Fibroblast of skin of scalp (primary cell): ENCODE results near the gene MAP3K1.

Source experiments
- DNase-seq: peaks from one replicate; pipeline ENCODE4 v3.0.0-alpha.2; 2013

Gene MAP3K1

DNA sequence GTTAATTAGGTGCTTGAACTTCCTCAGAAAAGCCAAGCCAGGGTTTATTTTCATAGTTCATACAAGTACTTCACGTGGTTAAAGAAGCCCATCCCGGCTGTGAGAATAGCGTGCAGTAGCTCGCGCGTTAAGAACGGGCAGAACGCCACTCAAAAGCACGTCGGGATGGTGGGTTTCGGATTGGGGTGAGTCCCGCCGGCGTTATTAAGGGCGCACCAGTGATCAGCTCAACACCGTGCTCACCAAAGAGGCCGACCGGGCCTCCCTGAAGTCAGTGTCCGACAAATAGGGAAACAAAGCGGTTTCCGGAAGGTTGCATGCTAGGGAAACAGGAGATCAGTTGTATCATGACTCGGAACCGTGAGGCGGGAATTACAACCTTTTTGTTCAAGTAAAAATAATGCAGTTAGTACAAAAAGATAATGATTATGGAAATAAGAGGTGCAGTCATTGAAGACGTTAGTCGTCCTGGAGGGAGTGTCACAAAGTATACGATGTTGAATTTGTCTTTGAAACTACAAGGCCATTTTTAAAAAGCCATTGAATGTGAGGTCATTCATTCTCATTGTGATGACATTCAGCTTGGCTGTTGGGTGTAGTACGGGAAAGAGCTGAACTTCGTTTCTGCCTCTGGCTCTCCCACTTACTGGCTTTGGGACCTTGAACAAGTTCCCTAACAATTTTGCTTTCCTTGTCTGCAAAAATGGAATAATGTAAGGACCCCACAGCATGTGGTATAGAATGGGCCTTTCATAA, 95.0 kb downstream of the MAP3K1 start:
- DNase-seq: peak; percentile 22

- no peak for DNase-seq
Measured at GRCh38 chr5:56913766-56914165, 98.4 kb downstream of the MAP3K1 start.

GRCh38 chr5:56914678-56915077, 99.3 kb downstream of the MAP3K1 start:
- no peak for DNase-seq

DNA sequence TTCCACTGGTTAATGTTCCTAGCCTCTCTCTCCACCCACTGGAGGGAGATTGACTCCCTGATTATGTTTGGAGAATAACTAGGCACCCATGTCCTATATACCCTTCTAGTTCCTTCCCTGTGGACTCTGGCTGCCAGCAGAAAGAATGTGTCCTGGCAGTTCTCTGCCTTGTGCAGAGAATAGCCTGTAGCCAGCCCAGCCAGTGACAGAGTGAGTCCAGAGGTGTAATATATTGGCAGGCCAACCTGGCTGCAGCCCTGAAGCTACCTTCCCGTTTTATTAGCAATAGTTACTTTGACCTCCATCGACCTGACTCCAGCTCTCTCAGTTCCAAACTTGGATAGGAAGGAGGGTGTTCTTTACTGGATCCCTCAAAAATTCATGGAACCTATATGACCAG, 102.2 kb downstream of the MAP3K1 start:
- no peak for DNase-seq

DNA sequence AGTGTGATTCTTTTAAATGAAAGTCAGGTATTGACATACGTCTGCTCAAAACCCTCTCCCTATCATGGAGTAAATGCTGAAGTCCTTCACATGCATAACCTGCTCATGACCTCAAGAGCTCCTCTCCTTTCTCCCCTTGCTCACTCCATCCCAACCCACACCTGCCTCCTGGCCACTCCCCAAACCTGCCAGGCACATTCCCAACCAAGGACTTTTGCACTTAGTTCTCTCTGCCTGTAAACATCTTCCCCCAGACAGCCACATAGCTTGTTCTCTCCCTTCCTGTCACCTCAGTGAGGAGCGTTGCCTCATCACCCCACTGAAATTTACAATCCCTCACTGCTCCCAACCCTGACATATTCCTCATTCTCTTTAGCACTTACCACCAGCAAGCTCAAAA, 102.7 kb downstream of the MAP3K1 start:
- DNase-seq: no peak

DNA sequence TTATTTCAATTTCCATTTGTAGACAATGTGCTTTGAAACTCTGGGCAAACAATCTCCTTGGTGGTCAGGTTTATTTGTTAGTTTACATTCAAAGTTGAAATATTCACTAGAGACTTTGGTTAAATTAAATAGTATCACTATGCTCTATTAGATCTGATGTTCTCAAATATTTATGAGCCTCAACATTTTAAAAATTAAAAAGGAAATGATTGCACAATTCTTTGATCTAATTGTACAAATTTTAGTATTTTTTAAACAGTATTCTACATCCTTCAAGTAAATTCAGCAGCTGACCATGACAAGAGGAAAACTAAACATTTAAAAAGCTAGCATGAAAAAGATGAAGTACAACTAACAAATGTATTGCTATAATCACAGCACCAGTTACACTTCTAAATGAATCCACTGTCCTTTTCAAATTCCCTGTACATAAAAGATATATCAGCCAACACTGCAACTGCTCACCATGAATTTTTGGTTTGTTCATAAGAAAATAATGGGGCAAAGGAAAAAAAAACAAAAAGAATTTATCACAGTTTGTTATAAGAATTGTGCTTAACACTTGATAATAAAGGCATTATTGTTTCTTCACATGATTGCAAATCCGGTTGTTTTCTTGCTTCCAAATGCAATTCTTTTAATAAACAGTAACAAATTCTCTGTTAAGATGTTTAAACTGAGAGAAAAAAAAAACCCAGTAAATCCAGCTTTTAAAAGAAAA, 104.8 kb downstream of the MAP3K1 start:
- DNase-seq: no peak

GRCh38 chr5:56922922-56923321, 107.6 kb downstream of the MAP3K1 start:
- DNase-seq: no peak

DNA sequence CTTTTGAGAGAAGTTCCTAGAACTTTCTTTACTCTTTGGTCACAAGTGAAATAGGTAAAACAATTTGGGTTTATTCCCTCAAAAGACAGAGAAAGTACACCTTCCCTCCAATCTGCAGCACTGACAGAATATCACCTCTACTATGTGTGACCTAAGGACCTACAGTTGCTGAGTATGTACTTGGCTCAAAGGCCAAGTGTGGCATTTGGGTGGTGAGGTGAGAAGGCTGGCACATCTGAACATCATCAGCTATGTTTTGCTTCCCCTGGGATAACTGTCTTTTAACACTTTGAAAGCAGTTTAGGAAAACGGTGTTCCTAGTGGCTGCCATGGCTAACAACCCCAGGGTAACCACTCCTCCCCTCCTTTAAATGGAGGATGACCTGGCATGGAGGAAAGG, 119.0 kb downstream of the MAP3K1 start:
- DNase-seq: no peak

DNA sequence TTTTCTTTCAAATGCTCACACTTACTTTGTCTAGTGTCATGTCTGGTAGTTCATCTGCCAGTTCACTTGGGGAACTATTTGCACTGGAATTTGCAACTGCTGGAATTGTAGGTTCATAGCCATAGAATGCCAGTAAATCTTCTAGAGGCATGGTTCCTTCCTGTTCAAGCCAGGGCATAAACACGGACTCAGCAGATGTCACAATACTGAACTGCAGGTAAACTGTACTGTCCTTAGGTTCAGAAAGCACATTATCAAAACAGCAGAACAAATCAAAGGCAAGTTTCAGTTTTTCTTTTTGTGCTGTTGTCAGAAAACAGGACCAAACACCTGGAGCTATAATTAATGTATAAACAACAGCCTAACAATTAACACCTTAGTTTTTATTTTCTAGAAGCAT, 123.5 kb downstream of the MAP3K1 start:
- DNase-seq: no peak

DNA sequence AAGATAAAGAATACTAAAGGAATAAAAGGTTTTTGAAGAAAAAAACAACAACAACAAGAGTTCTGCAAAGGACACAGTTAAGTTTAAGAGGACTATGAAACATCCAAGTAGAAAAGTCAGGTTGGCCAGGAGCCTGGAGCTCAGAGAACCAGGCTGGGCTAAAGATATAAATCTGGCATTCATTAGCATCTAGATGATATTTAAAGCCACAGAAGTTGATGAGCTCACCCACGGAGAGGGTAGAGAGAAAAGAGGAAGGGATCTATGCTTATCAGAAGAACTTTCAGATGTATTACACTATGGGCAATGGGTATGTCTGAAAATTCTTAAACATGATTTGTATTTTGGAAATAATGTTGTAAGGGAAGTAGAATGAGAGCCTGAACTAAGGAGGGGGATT, 126.6 kb downstream of the MAP3K1 start:
- DNase-seq: peak; percentile 60
